Gastrocnemius medialis (tissue), 4 donors: ENCODE measurements around the gene IRAK2.

Experiments
- POLR2A ChIP-seq, 2 donors: fragments of 450-650 bp; IDR thresholded peaks; one replicate each; pipeline ENCODE4 v1.6.1; 2017; ENCODE audit warnings: antibody characterized with exemption in 2 of 2, mild to moderate bottlenecking in 2 of 2, moderate library complexity in 2 of 2
- TF ChIP-seq, protein P1 (sequence below), 5 experiments: fragments of 450-650 bp in 3 of 5; fragments of 200-600 bp in 2 of 5; sonication (generic) in 2 of 5; IDR thresholded peaks in 4 of 5; conservative IDR thresholded peaks in 1 of 5; 1 replicate in 4 of 5; 2 replicates in 1 of 5; pipeline ENCODE4 v1.5.1; 2016 to 2019; ENCODE audit warnings: antibody characterized with exemption in 5 of 5, mild to moderate bottlenecking in 3 of 5, moderate library complexity in 3 of 5

DNA sequence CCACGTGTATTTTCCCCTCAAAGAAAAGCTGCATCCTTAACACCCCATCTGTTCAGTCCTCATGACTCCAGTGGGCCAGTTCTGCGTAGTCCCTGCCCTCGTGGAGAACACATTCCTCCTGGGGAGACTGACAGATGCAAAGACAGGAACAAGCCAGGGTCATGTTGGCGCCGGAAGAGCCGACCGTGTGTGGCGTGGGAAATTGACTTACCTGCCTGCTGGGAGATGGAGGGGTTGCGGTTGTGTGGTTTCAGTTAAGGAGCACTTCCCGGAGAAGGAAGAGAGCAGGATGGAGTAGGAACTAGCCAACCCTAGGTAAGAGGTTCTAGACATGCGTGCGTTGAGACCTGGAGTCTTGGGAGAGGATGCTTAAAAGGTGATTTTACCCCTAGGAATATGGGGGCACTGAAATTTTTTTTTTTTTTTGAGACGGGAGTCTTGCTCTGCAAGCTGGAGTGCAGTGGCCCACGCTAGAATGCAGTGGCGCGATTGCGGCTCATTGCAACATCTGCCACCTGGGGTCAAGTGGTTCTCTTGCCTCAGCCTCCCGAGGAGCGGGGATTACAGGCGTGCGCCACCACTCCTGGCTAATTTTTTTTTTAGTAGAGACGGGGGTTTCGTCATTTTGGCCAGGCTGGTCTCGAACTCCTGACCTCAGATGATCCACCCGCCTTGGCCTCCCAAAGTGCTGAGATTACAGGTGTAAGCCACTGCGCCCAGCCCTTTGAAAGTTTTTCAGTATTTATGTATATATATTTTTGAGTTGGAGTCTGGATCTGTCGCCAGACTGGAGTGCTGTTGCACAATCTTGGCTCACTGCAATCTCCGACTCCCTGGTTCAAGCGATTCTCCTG lies 21.8 kb upstream of the IRAK2 start:
- TF ChIP-seq, protein P1, sequence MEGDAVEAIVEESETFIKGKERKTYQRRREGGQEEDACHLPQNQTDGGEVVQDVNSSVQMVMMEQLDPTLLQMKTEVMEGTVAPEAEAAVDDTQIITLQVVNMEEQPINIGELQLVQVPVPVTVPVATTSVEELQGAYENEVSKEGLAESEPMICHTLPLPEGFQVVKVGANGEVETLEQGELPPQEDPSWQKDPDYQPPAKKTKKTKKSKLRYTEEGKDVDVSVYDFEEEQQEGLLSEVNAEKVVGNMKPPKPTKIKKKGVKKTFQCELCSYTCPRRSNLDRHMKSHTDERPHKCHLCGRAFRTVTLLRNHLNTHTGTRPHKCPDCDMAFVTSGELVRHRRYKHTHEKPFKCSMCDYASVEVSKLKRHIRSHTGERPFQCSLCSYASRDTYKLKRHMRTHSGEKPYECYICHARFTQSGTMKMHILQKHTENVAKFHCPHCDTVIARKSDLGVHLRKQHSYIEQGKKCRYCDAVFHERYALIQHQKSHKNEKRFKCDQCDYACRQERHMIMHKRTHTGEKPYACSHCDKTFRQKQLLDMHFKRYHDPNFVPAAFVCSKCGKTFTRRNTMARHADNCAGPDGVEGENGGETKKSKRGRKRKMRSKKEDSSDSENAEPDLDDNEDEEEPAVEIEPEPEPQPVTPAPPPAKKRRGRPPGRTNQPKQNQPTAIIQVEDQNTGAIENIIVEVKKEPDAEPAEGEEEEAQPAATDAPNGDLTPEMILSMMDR (IDR thresholded peaks at IDR 0.05 in 4 of 5, conservative IDR thresholded peaks at IDR 0.05 in 1 of 5), result no peak
- TF ChIP-seq POLR2A (IDR thresholded peaks at IDR 0.05), result no peak
